A549 (cell line): ENCODE measurements around the gene ABLIM3.

Experiments
- CEBPB ChIP-seq, 2 experiments: fragments of >200 bp in 1 of 2; sonication (Bioruptor Twin) in 1 of 2; formaldehyde crosslinking in 1 of 2; IDR thresholded peaks; 2 replicates each; pipeline ENCODE4 v1.6.1; 2012 to 2016
- CHD2 ChIP-seq: fragments of 150-350 bp; IDR thresholded peaks from 2 replicates; pipeline ENCODE4 v1.6.1; 2014; ENCODE audit warnings: low read length; ENCODE audit not compliant: partially characterized antibody
- CTCF ChIP-seq: fragments of >200 bp; sonication (Bioruptor Twin); formaldehyde crosslinking; IDR thresholded peaks from 3 replicates; pipeline ENCODE4 v1.5.1; 2016
- FOXS1 ChIP-seq: fragments of 250-450 bp; sonication (Bioruptor Pico); IDR thresholded peaks from 2 replicates; pipeline ENCODE4 v1.5.0; 2020; ENCODE audit warnings: mild to moderate bottlenecking, moderate library complexity
- JUNB ChIP-seq: fragments of >200 bp; sonication (Bioruptor Twin); formaldehyde crosslinking; IDR thresholded peaks from 2 replicates; pipeline ENCODE4 v1.6.1; 2016
- MYC ChIP-seq: IDR thresholded peaks from 2 replicates; pipeline ENCODE4 v1.6.1; 2012; ENCODE audit warnings: mild to moderate bottlenecking, inconsistent platforms, low read length, improper control_type of control experiment, borderline replicate concordance
- POLR2A ChIP-seq: IDR thresholded peaks from 2 replicates; pipeline ENCODE4 v1.6.1; 2012; ENCODE audit warnings: mild to moderate bottlenecking, low read length

- no peak for TF ChIP-seq FOXS1 (CRISPR knock-in tag)
- no peak for TF ChIP-seq JUNB
- no peak for TF ChIP-seq CTCF
- no peak for TF ChIP-seq MYC
- no peak for TF ChIP-seq CHD2
- no peak for TF ChIP-seq POLR2A
- TF ChIP-seq CEBPB (IDR thresholded peaks at IDR 0.05) = no peak
Measured at GRCh38 chr5:149100331-149100730, 41.0 kb upstream of the ABLIM3 start.
